NCI-H2171 treated with DMSO at 0.1 percent for 48 hours (cell line): ENCODE results near the gene GAB2.
"Not testable (repeated sequence)": the region's sequence is repeated elsewhere in the genome, so short reads cannot be mapped to it uniquely, and the experiment has no call there.

Experiments used
- DNase-seq: peaks from one replicate; lab custom pipeline; 2025; lab: John Stamatoyannopoulos, UW

The GAB2 gene

DNA sequence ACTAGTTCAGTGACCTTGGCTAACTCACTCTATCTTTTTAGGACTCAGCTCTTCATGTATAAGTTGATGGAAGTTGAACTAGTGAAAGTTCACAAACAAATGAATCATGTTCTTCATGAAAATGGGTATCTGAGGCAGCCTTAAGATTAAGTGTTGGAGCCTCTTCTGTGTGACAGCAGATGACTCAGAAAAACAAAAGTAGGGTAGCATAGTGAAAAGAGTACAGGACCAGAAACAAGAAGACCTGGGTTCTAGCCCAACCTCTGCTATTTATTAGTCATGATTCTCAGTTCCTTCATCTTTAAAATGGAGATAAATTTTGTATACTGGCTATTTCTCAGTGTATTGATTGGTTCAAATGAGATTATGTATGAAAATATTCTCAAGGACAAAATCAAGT is 168.7 kb downstream of the GAB2 start:
- no peak for DNase-seq

GRCh38 chr11:78248191-78248590 is 169.4 kb downstream of the GAB2 start:
- no peak for DNase-seq

DNA sequence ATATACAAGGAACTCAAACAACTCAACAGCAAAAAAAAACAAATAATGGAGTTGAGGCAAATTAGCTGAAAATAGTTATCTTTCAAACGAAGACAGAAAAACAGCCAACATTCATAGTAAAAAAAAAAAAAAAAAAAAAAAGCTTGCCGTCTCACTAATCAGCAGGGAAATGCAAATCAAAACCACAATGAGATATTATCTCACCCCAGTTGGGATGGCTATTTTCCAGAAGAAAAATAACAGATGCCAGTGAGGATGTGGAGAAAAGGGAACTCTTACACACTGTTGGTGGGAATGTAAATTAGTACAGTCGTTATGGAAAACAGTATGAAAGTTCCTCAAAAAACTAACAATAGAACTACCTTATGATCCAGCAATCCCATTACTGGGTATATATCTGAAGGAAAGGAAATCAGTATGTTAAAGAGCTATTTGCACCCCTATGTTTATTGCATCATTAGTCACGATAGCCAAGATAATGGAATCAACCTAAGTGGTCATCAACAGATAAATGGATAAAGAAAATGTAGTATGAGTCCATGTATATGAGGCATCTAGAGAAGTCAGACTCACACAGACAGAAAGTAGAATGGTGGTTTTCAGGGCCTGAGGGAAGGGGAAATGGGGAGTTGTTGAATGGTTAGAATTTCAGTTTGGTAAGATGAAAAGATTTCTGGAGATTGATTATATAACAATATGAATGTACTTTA is 172.9 kb downstream of the GAB2 start:
- DNase-seq = peak; percentile 60

GRCh38 chr11:78244080-78244479 is 173.5 kb downstream of the GAB2 start:
- DNase-seq = peak; percentile 57

DNA sequence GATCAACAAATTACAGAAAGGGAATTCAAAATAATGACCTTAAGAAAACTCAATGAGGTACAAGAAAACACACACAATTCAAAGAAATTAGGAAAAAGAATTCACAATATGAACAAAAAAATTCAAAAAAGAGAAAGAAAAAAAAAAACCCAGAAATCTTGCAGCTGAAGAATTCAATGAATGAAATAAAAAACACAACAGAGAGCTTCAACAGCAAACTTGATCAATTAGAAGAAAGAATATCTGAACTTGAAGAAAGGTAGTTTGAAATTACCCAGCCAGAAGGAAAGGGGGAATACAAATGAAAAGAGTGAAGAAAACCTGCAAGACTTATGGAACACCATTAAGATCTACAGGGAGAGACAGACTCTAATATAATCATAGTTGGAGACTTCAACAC is 176.1 kb downstream of the GAB2 start:
- DNase-seq = no peak

GRCh38 chr11:78239781-78240180 is 177.8 kb downstream of the GAB2 start:
- no peak for DNase-seq

- no peak for DNase-seq
These were observed 180.2 kb downstream of the GAB2 start for GRCh38 chr11:78237293-78238046.

- no peak for DNase-seq
These were observed 183.6 kb downstream of the GAB2 start for GRCh38 chr11:78234006-78234405.

DNA sequence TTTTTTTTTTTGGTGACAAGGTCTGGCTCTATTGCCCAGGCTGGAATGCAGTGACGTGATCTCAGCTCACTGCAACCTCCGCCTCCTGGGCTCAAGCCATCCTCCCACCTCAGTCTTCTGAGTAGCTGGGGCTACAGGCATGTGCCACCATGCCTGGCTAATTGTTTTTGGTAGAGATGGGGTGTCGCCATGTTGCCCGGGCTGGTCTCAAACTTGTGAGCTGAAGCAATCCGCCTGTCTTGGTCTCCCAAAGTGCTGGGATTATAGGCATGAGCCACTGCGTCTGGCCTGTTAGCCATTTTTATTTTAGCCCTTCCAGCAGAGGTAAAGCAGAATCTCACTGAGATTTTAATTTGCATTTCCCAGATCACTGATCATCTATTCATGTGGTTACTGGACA is 184.6 kb downstream of the GAB2 start:
- not testable (repeated sequence) for DNase-seq

GRCh38 chr11:78231962-78232501 is 185.6 kb downstream of the GAB2 start:
- no peak for DNase-seq

DNA sequence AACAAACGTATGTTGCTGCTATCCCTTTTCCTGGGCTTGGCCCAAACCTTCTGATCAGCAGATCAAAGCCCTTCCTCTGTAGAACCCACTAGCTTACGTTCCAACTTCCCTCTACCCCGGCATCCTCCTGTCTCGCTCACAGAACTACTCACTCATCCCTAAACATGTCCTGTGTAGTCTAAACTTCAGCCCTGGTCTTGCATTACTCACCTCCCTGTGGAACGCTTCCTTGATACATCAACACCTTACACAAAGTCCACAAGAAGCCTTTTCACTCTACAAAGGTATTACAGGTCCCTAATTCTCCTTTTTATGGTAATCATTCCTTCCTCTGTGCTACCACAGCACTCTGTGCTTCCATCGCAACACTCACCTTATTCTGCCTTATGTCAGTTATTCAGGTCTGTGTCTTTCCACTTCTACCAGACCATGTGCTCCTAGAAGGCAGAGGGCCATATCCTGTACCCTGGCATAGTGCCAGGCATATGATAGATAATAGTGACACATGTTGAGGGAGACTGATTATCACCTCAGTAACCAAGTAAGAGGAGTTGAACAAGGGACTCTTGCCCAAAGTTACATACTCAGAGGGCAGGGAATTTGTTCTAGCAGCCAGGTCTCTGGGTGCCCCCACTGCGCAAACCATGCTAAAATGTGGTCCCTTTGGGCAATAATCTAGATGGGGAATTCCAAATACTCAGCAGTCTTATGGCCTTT is 187.3 kb downstream of the GAB2 start:
- peak; percentile 60 for DNase-seq

DNA sequence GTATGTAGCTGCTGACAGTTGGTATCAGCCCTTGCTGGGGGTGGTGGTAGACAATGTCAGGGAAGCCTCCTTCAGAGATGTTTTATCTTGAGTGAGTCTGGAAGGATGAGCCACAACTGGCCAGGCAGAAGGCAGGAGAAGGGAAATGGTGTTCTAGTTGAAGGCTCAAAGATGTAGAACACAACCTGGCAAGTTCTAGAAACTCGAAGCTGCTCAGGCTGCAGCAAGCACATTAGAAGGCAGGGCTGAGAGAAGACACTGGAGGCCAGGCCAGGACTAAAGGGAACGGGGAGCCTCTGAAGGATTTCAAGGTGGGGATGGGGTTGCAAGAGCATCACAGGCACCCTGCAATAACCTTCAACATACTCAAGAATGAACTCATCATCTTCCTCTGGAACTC is 188.5 kb downstream of the GAB2 start:
- DNase-seq = no peak

DNA sequence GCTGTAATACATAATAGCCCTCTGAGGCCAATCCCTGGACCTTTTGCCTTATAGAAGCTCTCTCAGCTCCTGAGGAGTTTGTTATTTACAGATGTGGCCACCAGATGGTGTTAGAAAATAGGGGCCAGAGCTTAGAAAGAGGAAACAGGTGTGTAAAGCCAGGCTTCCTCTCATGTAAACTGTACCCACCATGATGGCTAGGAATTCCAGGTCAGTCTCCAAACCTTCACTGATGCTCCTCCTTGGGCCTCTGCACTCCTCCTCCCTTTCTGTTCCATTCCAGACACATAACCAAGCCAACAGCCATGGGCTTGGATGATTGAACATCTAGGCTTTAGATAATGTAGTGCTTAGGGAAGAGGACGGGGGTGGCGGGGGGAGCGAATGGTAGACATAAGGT is 189.2 kb downstream of the GAB2 start:
- peak; percentile 74 for DNase-seq

DNA sequence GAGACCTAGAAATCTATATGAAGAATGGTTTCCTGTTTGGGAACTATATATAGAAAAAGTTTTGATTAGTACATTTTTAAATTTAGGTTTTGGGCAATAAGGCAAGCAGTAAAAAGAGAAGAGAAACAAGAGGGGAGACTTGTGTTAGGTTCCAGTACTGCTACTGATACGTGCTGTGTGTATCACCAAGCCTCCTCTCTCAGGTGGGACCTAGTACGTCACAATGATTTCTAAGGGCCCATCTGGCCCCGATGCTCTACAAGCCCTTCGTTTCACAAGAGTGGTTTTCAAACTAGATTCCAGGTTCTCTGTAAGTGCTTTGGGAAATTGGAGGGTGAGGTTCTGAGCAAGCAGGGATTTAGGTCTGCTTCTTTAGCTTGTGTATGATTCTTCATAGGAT is 189.7 kb downstream of the GAB2 start:
- no peak for DNase-seq

GRCh38 chr11:78226684-78227680 is 190.6 kb downstream of the GAB2 start:
- no peak for DNase-seq

GRCh38 chr11:78224906-78225420 is 192.7 kb downstream of the GAB2 start:
- DNase-seq = no peak

- no peak for DNase-seq
These were observed 193.1 kb downstream of the GAB2 start for GRCh38 chr11:78224506-78224905.

- no peak for DNase-seq
These were observed 194.2 kb downstream of the GAB2 start for GRCh38 chr11:78223320-78223954.

DNA sequence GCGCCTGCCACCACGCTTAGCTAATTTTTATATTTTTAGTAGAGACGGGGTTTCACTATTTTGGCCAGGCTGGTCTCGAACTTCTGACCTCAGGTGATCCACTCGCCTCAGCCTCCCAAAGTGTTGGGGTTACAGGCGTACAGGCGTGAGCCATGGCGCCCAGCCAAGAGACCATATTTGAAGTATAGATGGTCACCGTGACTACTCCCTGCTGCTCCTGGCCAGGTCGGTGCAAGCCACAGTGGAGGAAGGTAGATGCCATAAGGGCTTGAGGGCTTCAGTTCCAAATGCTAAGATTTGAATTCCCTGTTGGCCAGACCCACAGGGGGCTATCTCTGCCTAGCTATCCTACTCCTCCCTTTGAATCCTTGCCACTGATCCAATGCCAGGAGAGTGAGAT is 194.9 kb downstream of the GAB2 start:
- DNase-seq = not testable (repeated sequence)

DNA sequence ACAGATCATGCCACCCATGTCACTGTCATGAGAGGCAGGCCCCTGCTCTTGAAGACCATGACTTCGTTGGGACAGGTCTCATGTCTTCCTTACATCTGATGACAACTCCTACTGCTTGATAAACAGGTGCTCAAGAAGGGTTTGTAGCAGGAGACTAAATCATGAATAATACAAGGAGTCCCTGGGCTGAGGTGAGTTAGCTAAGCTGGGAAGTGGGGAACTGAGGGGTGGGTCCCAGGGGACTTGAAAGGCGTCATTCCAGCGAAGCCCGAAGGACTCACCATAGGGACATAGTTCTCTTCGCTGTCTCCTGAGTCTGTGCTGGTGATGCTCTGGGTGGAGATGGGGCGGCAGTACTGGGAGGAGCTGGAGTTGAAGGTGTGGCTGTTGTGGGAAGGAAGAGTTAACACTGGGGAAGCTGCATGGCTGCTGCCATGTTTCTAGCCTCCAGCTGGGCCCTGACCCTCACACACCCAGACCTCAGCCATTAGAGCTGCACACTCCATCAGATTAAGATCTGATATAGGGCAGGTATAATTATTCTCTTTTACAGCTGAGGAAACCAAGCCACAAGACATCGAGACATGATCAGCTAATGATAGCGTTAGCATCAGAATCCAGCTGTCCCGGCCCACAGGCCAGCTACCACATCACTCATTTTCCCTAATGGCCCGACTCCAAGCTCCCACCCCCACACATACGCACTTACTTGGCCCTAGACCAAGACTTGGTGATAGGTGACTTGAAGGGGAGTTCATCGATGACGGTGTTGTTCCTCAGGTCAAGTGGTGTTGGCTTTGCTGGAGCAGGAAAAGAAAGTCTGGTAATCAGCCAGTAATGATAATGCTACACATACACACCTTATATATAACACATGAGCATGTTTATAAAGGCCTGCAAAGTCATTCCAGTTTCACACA is 196.0 kb downstream of the GAB2 start:
- no peak for DNase-seq
